Measurements from ENCODE around the gene SUMF1. TPM values are rescaled to one million over a fixed set of nuclear protein-coding genes. Genes with fewer than 3 reads are reported as not detected.

SUMF1 gene
- total RNA-seq, 1 experiment from 2014 or later: 26.6 TPM

DNA sequence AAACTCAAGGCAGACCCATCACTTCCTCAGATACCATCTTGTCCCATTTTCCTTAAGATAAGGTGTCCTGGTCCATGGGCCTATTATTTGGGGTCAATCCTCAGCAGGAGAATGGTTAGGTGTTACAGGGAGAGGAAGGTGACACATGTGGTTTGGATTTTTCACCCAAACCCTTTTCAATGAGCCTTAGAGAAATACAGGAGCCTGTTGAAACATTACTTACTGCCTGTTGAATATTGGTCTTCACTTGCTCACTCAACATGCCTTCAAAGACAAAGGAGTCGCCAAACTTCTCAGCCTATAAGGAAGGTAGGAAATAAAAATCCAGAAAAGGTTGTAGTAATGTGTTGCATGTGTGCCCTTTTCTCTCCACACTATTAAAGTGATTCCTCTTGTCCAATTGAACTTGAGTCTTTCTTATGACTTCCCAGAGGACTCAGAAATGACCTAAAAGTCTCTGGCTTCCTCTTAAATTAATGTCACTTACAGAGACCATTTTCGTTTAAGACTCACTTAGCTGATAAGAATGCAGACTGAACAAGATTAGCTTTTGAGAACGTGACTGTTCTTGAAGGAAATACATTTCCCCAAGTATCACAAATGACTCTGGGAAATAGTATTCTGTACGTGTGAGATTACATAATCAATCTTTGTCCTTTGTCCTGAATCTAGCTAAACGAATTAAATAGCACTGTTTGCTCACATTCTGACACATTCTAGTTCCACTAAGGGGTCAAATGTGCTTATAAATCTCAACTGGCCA lies 17.8 kb downstream of the SUMF1 start (continued):
- TF ChIP-seq, protein P1, sequence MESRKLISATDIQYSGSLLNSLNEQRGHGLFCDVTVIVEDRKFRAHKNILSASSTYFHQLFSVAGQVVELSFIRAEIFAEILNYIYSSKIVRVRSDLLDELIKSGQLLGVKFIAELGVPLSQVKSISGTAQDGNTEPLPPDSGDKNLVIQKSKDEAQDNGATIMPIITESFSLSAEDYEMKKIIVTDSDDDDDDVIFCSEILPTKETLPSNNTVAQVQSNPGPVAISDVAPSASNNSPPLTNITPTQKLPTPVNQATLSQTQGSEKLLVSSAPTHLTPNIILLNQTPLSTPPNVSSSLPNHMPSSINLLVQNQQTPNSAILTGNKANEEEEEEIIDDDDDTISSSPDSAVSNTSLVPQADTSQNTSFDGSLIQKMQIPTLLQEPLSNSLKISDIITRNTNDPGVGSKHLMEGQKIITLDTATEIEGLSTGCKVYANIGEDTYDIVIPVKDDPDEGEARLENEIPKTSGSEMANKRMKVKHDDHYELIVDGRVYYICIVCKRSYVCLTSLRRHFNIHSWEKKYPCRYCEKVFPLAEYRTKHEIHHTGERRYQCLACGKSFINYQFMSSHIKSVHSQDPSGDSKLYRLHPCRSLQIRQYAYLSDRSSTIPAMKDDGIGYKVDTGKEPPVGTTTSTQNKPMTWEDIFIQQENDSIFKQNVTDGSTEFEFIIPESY (IDR thresholded peaks at IDR 0.05; ENCODE audit: extremely low read depth, insufficient replicate concordance, low read length): no peak
- no peak for TF ChIP-seq SP1 (IDR thresholded peaks at IDR 0.05; ENCODE audit: low read depth)
- no peak for TF ChIP-seq ZNF274 (IDR thresholded peaks at IDR 0.05; ENCODE audit: low read depth, low read length)

DNA sequence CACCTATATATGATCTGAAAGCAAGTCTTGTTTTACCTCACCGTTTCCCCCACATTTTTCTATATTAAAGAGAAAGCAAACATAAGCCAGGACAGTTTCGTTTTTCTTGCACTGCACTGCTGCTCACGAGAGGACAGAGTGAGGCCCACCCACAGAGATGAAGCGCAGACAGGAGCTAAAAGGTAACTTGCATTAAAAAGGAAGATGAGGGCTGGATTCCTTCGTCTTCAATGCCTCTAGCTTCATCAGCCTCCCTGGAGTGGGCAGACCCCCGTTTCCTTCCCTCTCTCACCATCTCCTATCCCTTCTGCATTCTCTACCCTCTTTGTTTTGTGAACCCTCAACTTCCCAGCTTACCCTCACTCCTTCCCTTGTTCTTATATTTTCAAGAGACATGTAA lies 18.9 kb downstream of the SUMF1 start:
- ChIA-PET CTCF (no interaction called here), RAD21 (ENCODE audit: low non-redundant PET in 1 of 2, low total read pairs in 2 of 2, uncharacterized antibody in 2 of 2, unreplicated experiment in 2 of 2) (no interaction called here), POLR2A (no interaction called here)
- Histone ChIP-seq H3K9me3 (ENCODE audit: control insufficient read depth in 1 of 2, insufficient read depth in 1 of 2, low read depth in 1 of 2, low read length in 2 of 2) (no peaks in the 10 kb centered on the region), H4K20me1 (ENCODE audit: insufficient read depth) (no peaks in the 10 kb centered on the region), H3K36me3 (ENCODE audit: control insufficient read depth in 1 of 2, insufficient read depth in 2 of 2, low read length in 2 of 2) (no peaks in the 10 kb centered on the region), H3K79me2 (ENCODE audit: insufficient read depth, low read length) (no peaks in the 10 kb centered on the region), H3K27ac (ENCODE audit: low read depth, low read length) (no peak overlapping the region), H3K9me2 (ENCODE audit: insufficient read depth) (no peaks in the 10 kb centered on the region), H2AFZ (ENCODE audit: low read depth, low read length, poor library complexity, severe bottlenecking) (no peak overlapping the region), H3K9ac (ENCODE audit: low read length) (no peak overlapping the region), H3K4me3 (replicated peaks in 1 of 2; ENCODE audit: low read depth in 1 of 2, low read length in 2 of 2) (no peak overlapping the region), H3K27me3 (ENCODE audit: insufficient read depth, low read length) (no peaks in the 10 kb centered on the region), H3K4me2 (ENCODE audit: low read length) (no peak overlapping the region), H3K4me1 (ENCODE audit: control insufficient read depth in 1 of 2, insufficient read depth in 2 of 2, low read length in 2 of 2) (no peaks in the 10 kb centered on the region)
- no peak for DNase-seq (ENCODE audit: low read depth, low spot score)
- no peak for ATAC-seq
- intact Hi-C loops (cut with micrococcal nuclease): no loop called here
- no TSS peak for BruUV-seq (replicated peaks)
- TF ChIP-seq CEBPB (IDR thresholded peaks at IDR 0.05; ENCODE audit: low read depth): no peak
